Measurements from ENCODE around the gene NFU1. TPM values are rescaled to one million over a fixed set of nuclear protein-coding genes. Genes with fewer than 3 reads are reported as not detected.

The NFU1 gene
- total and polyA plus RNA-seq, 11 donors = 61.5 to 156 (median 110) TPM

GRCh38 chr2:69466728-69467127, 29.5 kb upstream of the NFU1 start:
- Histone ChIP-seq H3K4me1 (peaks cover 0 to 33% (median 12%) of the 10 kb centered on the region in 12 donors), H3K36me3 (peaks cover 0 to 26% (median 12%) of the 10 kb centered on the region in 9 donors), H3K9me3 (no peaks in the 10 kb centered on the region), H3K27me3 (no peaks in the 10 kb centered on the region), H3K4me3 (no peak overlapping the region), H3K27ac (no peak overlapping the region)
- TF ChIP-seq CTCF (IDR thresholded peaks at IDR 0.05) = no peak
- no peak for TF ChIP-seq POLR2A (IDR thresholded peaks at IDR 0.05)
- 89 to 99% (median 94%) methylated on average over 8 of the region's 8 CpGs for WGBS, 4 donors
- intact Hi-C loops (cut with DNase I) = no loop called here
- ATAC-seq = no peak
- DNase-seq = no peak

- Histone ChIP-seq H3K36me3 (peaks cover 0 to 26% (median 11%) of the 10 kb centered on the region in 9 donors), H3K9me3 (no peaks in the 10 kb centered on the region), H3K27me3 (no peaks in the 10 kb centered on the region), H3K4me1 (peaks cover 0 to 31% (median 12%) of the 10 kb centered on the region in 12 donors), H3K4me3 (no peak overlapping the region), H3K27ac (peak overlapping the region in 11 of 12 donors; percentile 29 to 72 (median 60))
- intact Hi-C loops (cut with DNase I) = no loop called here
- WGBS, 4 donors = 75 to 80% (median 78%) methylated on average over 11 to 14 of the region's 14 CpGs
- no peak for TF ChIP-seq CTCF (IDR thresholded peaks at IDR 0.05)
- no peak for TF ChIP-seq POLR2A (IDR thresholded peaks at IDR 0.05)
- ATAC-seq (peak; percentile 53 to 79 (median 67)), DNase-seq (peak; percentile 65 to 81 (median 69))
Observed at GRCh38 chr2:69465513-69466456, 28.6 kb upstream of the NFU1 start.

GRCh38 chr2:69464575-69464974, 27.3 kb upstream of the NFU1 start:
- WGBS, 4 donors = 46 to 73% (median 58%) methylated on average over 3 of the region's 3 CpGs
- peak overlapping the region in 10 of 12 donors; percentile 17 to 72 (median 59) for H3K27ac ChIP-seq
- peak in 3 of 4 donors; percentile 71 to 78 (median 73) for ATAC-seq
- H3K9me3 ChIP-seq = no peaks in the 10 kb centered on the region
- no peak overlapping the region for H3K4me3 ChIP-seq
- intact Hi-C loops (cut with DNase I) = no loop called here
- peak in 3 of 5 donors; percentile 15 to 55 (median 42) for DNase-seq
- TF ChIP-seq POLR2A (IDR thresholded peaks at IDR 0.05) = no peak
- no peak for TF ChIP-seq CTCF (IDR thresholded peaks at IDR 0.05)
- H3K27me3 ChIP-seq = no peaks in the 10 kb centered on the region
- H3K4me1 ChIP-seq = peaks cover 0 to 29% (median 12%) of the 10 kb centered on the region in 12 donors
- H3K36me3 ChIP-seq = peaks cover 0 to 32% (median 12%) of the 10 kb centered on the region in 9 donors

GRCh38 chr2:69462780-69463179, 25.5 kb upstream of the NFU1 start:
- DNase-seq (no peak), ATAC-seq (no peak)
- no peak for TF ChIP-seq CTCF (IDR thresholded peaks at IDR 0.05)
- no peak for TF ChIP-seq POLR2A (IDR thresholded peaks at IDR 0.05)
- intact Hi-C loops (cut with DNase I) = no loop called here
- Histone ChIP-seq H3K4me3 (no peak overlapping the region), H3K27ac (no peak overlapping the region), H3K9me3 (no peaks in the 10 kb centered on the region), H3K27me3 (no peaks in the 10 kb centered on the region), H3K4me1 (peaks cover 0 to 22% (median 9%) of the 10 kb centered on the region in 12 donors), H3K36me3 (peaks cover 0 to 32% (median 12%) of the 10 kb centered on the region in 9 donors)
- WGBS, 4 donors = 97 to 99% (median 98%) methylated on average over 3 of the region's 3 CpGs
